Panc1 (cell line): Measurements from ENCODE around the gene HOXA9. TPM values are rescaled to one million over a fixed set of nuclear protein-coding genes. Genes with fewer than 3 reads are reported as not detected.

Experiments used
- ATAC-seq: fragments of 200-7000 bp; cut with Tn5 transposase; 2 replicates; pipeline ENCODE4 v1.9.1; 2020; ENCODE audit warnings: mild to moderate bottlenecking, moderate library complexity
- BruUV-seq: library from RNA; stranded (reverse); fragments of 400-500 nt; replicated peaks from 2 replicates; lab custom pipeline; 2021; lab: Mats Ljungman, UMichigan
- CTCF ChIA-PET: fragments of 300-600 bp; sonication (Branson Sonifier 250); formaldehyde crosslinking; loops from one replicate; lab custom pipeline; 2022; ENCODE audit warnings: antibody characterized with exemption; lab: Charles Lee
- POLR2A ChIA-PET: fragments of 300-600 bp; sonication (Branson Sonifier 250); formaldehyde crosslinking; loops from one replicate; lab custom pipeline; 2022; ENCODE audit warnings: antibody characterized with exemption; lab: Charles Lee
- DNase-seq: peaks from one replicate; pipeline ENCODE4 v3.0.0-alpha.2; 2010; ENCODE audit warnings: low read depth, low spot score
- H3K27ac ChIP-seq: 2 replicates; pipeline ENCODE4 v1.5.1; 2011; ENCODE audit warnings: mild to moderate bottlenecking, low read length, inconsistent platforms
- H3K27me3 ChIP-seq: fragments of 200-500 bp; sonication (Bioruptor generic); 2 replicates; pipeline ENCODE4 v1.6.0; 2014; ENCODE audit warnings: low read length, inconsistent platforms; ENCODE audit not compliant: control insufficient read depth, insufficient read depth
- H3K36me3 ChIP-seq: fragments of 200-500 bp; sonication (Bioruptor generic); 2 replicates; pipeline ENCODE4 v1.5.1; 2014; ENCODE audit warnings: inconsistent platforms, mild to moderate bottlenecking, low read length, moderate library complexity; ENCODE audit not compliant: control insufficient read depth, insufficient read depth
- H3K4me1 ChIP-seq: 2 replicates; pipeline ENCODE4 v1.5.1; 2011; ENCODE audit warnings: inconsistent platforms, mild to moderate bottlenecking, low read length, moderate library complexity; ENCODE audit not compliant: control insufficient read depth, insufficient read depth
- H3K4me3 ChIP-seq, 2 experiments: 2 replicates each; pipeline ENCODE4 v1.5.1; 2011 to 2012; ENCODE audit warnings: low read depth in 2 of 2, low read length in 2 of 2, mild to moderate bottlenecking in 2 of 2, inconsistent platforms in 1 of 2, moderate library complexity in 1 of 2
- H3K9me3 ChIP-seq: fragments of 200-500 bp; sonication (Bioruptor generic); 2 replicates; pipeline ENCODE4 v1.5.1; 2014; ENCODE audit warnings: low read depth, mild to moderate bottlenecking, inconsistent platforms, low read length, moderate library complexity; ENCODE audit not compliant: control insufficient read depth, insufficient read depth
- POLR2AphosphoS5 ChIP-seq: IDR thresholded peaks from 2 replicates; pipeline ENCODE4 v1.6.1; 2012; ENCODE audit warnings: mild to moderate bottlenecking, low read depth, low read length, moderate library complexity
- SIN3A ChIP-seq: IDR thresholded peaks from 2 replicates; pipeline ENCODE4 v1.6.1; 2012; ENCODE audit warnings: low read depth, mild to moderate bottlenecking, low read length, moderate library complexity, borderline replicate concordance; ENCODE audit not compliant: insufficient read depth
- TCF7L2 ChIP-seq: IDR thresholded peaks from 2 replicates; pipeline ENCODE4 v1.6.1; 2011; ENCODE audit warnings: mild to moderate bottlenecking, low read depth, low read length, inconsistent platforms
- in situ Hi-C: cut with HindIII; loops from 2 replicates; pipeline ENCODE4 v1.10.0; 2016; ENCODE audit warnings: low sequenced_read_pairs, low pct_unique_long_range_greater_than_20kb
- intact Hi-C: fragments of 100-400 bp; cut with micrococcal nuclease; formaldehyde crosslinking; loops from one replicate; pipeline ENCODE4 v1.10.0; 2022; ENCODE audit not compliant: unreplicated experiment
- total RNA-seq: library from RNA; stranded (reverse); gene quantifications from one replicate; pipeline ENCODE4 v1.2.1, GENCODE V29; 2021; ENCODE audit not compliant: unreplicated experiment
- TF ChIP-seq, protein P1 (sequence below): fragments of 450-650 bp; IDR thresholded peaks from 2 replicates; pipeline ENCODE4 v1.5.1; 2017; ENCODE audit warnings: mild to moderate bottlenecking
- TF ChIP-seq, protein P2 (sequence below), 2 experiments: IDR thresholded peaks; 2 replicates each; pipeline ENCODE4 v1.6.1; 2011 to 2012; ENCODE audit warnings: low read depth in 2 of 2, control low read depth in 1 of 2, low read length in 1 of 2, mild to moderate bottlenecking in 1 of 2, moderate library complexity in 1 of 2; ENCODE audit not compliant: insufficient read depth in 1 of 2

The HOXA9 gene
- total RNA-seq, 1 experiment from 2014 or later: not detected

GRCh38 chr7:27196287-27196767 lies 31.0 kb upstream of the HOXA9 start:
- H3K4me1 ChIP-seq: peaks cover 10% of the 10 kb centered on the region
- H3K9me3 ChIP-seq: no peaks in the 10 kb centered on the region
- TF ChIP-seq, protein P1, sequence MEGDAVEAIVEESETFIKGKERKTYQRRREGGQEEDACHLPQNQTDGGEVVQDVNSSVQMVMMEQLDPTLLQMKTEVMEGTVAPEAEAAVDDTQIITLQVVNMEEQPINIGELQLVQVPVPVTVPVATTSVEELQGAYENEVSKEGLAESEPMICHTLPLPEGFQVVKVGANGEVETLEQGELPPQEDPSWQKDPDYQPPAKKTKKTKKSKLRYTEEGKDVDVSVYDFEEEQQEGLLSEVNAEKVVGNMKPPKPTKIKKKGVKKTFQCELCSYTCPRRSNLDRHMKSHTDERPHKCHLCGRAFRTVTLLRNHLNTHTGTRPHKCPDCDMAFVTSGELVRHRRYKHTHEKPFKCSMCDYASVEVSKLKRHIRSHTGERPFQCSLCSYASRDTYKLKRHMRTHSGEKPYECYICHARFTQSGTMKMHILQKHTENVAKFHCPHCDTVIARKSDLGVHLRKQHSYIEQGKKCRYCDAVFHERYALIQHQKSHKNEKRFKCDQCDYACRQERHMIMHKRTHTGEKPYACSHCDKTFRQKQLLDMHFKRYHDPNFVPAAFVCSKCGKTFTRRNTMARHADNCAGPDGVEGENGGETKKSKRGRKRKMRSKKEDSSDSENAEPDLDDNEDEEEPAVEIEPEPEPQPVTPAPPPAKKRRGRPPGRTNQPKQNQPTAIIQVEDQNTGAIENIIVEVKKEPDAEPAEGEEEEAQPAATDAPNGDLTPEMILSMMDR: peak; percentile 89
- no peak for TF ChIP-seq SIN3A
- no peak overlapping the region for H3K4me3 ChIP-seq
- in situ Hi-C loops (no loop called here), intact Hi-C loops (loop anchor here (1.0 to 5.0 kb wide), 6 partner anchors 380 to 901 kb away; no protein-coding TSS in a partner anchor)
- H3K27ac ChIP-seq: no peak overlapping the region
- BruUV-seq: no TSS peak
- ATAC-seq (no peak), DNase-seq (peak; percentile 66)
- POLR2A ChIA-PET: no interaction called here
- CTCF ChIA-PET: interaction anchor here (0.6 to 1.4 kb wide), 13 partner anchors 14 to 900 kb away, joined by 3 to 5 read pairs (median 4); no protein-coding TSS in a partner anchor
- H3K27me3 ChIP-seq: no peaks in the 10 kb centered on the region; the same call in 1 of the 2 replicates
- peaks cover 2% of the 10 kb centered on the region; the same call in 1 of the 2 replicates for H3K36me3 ChIP-seq

GRCh38 chr7:27194686-27195379 lies 29.5 kb upstream of the HOXA9 start:
- ATAC-seq (no peak), DNase-seq (no peak)
- ChIA-PET CTCF (interaction anchor here (0.6 kb wide), 1 partner anchor 13 kb away, joined by 7 read pairs; no protein-coding TSS in a partner anchor), POLR2A (no interaction called here)
- intact Hi-C loops (loop anchor here (5.0 kb wide), 3 partner anchors 412 to 902 kb away; no protein-coding TSS in a partner anchor), in situ Hi-C loops (no loop called here)
- H3K27me3 ChIP-seq: no peaks in the 10 kb centered on the region; the same call in 1 of the 2 replicates
- TF ChIP-seq, protein P1: no peak
- TF ChIP-seq, protein P2, sequence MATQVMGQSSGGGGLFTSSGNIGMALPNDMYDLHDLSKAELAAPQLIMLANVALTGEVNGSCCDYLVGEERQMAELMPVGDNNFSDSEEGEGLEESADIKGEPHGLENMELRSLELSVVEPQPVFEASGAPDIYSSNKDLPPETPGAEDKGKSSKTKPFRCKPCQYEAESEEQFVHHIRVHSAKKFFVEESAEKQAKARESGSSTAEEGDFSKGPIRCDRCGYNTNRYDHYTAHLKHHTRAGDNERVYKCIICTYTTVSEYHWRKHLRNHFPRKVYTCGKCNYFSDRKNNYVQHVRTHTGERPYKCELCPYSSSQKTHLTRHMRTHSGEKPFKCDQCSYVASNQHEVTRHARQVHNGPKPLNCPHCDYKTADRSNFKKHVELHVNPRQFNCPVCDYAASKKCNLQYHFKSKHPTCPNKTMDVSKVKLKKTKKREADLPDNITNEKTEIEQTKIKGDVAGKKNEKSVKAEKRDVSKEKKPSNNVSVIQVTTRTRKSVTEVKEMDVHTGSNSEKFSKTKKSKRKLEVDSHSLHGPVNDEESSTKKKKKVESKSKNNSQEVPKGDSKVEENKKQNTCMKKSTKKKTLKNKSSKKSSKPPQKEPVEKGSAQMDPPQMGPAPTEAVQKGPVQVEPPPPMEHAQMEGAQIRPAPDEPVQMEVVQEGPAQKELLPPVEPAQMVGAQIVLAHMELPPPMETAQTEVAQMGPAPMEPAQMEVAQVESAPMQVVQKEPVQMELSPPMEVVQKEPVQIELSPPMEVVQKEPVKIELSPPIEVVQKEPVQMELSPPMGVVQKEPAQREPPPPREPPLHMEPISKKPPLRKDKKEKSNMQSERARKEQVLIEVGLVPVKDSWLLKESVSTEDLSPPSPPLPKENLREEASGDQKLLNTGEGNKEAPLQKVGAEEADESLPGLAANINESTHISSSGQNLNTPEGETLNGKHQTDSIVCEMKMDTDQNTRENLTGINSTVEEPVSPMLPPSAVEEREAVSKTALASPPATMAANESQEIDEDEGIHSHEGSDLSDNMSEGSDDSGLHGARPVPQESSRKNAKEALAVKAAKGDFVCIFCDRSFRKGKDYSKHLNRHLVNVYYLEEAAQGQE (IDR thresholded peaks at IDR 0.05; ENCODE audit: insufficient read depth in 1 of 2, low read depth in 2 of 2, low read length in 1 of 2): no peak
- no peak for TF ChIP-seq POLR2AphosphoS5
- TF ChIP-seq SIN3A: no peak
- TF ChIP-seq TCF7L2: no peak
- peaks cover 2% of the 10 kb centered on the region; the same call in 1 of the 2 replicates for H3K36me3 ChIP-seq
- no peaks in the 10 kb centered on the region for H3K9me3 ChIP-seq
- H3K4me1 ChIP-seq: peaks cover 4% of the 10 kb centered on the region; the same call in 1 of the 2 replicates
- no peak overlapping the region for H3K4me3 ChIP-seq
- no peak overlapping the region for H3K27ac ChIP-seq
- no TSS peak for BruUV-seq
